ENCODE results near the gene USP34.
"Not testable (repeated sequence)": the region's sequence is repeated elsewhere in the genome, so short reads cannot be mapped to it uniquely, and the experiment has no call there.

USP34 gene

GRCh38 chr2:61233581-61233980 is 237.3 kb downstream of the USP34 start:
- no peak for DNase-seq

DNA sequence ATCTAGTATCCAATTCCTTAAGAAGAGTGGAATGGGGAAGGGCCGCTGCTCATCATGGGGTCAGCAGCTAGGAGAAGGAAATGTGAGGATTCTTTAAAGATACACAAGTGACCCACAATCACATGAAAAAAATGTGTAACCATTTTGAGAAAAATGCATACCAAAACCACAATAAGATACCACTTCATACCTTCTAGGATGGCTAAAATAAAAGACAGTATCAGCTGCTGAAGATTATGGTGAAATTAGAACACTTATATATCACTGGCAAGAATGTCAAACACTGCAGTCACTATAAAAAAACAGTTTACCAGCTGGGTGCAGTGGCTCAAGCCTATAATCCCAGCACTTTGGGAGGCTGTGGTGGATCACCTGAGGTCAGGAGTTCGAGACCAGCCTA is 241.0 kb downstream of the USP34 start:
- DNase-seq: peak; percentile 42

GRCh38 chr2:61222567-61222966 is 248.3 kb downstream of the USP34 start:
- DNase-seq: no peak

GRCh38 chr2:61221819-61222218 is 249.1 kb downstream of the USP34 start:
- DNase-seq: no peak

DNA sequence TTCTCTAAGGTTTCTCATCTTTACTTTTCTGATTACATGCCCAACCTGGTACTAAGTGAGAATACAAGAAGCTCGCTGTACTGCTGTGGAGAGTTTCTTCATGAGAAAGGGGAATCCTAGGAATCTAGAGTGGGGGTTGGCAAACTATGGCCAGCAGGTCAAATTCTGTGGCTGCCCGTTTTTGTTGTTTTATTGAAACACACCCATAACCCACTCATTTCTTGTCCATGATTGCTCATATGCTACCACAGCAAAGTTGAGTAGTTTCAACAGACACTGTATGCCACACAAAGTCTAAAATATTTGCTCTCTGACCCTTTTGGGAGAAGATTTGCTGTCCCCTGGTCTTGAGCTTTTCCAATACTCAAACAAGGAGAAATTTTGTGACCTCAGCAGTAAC is 250.1 kb downstream of the USP34 start:
- DNase-seq: peak; percentile 6

- DNase-seq: no peak
These were observed 252.1 kb downstream of the USP34 start for GRCh38 chr2:61218817-61219170.

GRCh38 chr2:61218076-61218816 is 252.6 kb downstream of the USP34 start:
- no peak for DNase-seq

DNA sequence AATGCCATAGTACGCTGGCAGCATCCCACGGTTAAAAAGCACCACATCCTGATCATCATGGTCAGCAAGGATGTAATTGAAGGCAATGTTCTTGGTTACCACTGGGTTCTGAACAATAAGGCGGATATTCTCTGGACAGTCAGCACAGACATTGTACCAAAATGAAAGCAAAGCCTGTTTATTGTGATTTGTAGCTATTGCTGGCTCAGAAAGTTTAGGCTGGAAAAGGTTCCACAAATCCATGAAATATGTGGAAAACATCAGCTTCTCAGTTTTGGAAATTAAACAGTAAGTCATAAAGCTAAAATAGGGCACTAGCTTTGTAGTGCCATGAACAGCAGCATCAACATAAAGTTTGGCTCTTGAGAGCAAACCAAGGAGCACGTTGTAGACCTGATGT is 256.7 kb downstream of the USP34 start:
- no peak for DNase-seq

DNA sequence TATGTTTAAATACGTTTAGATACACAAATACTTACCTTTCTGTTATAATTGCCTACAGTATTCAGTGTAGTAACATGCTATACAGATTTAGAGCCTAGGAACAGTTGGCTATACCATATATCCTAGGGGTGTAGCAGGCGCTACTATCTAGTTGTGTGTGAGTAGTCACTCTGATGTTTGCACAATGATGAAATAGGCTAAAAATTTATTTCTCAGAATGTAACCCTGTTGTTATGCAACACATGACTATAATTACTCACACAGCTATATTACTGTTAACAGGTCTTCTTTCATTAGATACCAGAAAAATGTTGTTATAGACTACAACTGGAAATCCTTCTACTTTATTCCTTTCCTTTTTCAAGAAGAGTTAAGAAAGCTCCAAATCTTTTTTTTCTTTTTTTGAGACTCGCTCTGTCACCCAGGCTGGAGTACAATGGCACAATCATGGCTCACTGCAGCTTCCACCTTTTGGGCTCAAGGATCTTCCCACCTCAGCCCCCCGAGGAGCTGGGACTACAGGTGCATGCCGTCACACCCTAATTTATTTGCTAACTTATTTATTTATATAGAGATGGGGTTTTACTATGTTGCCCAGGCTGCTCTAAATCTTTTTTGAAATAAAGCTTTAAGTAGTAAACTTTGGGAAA is 260.4 kb downstream of the USP34 start:
- DNase-seq: peak; percentile 73

GRCh38 chr2:61205132-61205531 is 265.8 kb downstream of the USP34 start:
- no peak for DNase-seq

DNA sequence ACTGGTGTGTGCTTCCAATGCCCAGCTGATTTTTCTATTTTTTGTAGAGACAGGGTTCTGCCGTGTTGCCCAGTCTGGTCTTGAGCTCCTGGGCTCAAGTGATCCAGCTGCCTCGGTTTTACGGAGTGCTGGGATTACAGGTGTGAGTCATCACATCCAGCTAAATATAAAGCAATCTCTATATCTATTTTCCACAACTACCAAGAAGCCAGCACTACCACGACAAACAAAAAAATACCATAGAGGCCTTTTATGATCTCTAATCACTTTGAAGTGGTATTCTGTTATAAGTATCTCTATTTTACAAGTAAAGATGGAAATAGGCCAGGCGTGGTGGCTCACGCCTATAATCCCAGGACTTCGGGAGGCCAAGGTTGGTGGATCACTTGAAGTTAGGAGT is 274.2 kb downstream of the USP34 start:
- no peak for DNase-seq

- DNase-seq: not testable (repeated sequence)
These were observed 276.2 kb downstream of the USP34 start for GRCh38 chr2:61194646-61195045.

GRCh38 chr2:61193670-61194561 is 277.0 kb downstream of the USP34 start:
- no peak for DNase-seq

DNA sequence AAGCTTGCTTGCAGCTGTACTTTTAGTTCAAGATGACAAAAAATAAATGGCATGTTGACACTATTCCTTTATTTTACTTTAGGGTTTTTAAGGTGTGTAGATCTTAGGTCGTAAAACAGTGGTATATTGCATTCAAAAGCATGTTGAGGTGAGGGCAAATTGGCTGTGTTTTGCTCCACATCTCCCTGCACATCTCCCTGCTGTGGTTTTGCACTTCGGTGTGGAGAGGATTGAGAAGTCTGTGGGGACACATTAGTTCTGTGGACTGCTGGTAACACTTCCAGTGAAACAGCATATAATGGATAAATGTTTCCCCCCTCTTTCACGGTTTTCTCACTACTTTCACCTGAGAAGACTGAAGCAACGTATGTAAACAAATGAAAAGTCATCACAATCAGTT is 283.8 kb downstream of the USP34 start:
- no peak for DNase-seq

DNA sequence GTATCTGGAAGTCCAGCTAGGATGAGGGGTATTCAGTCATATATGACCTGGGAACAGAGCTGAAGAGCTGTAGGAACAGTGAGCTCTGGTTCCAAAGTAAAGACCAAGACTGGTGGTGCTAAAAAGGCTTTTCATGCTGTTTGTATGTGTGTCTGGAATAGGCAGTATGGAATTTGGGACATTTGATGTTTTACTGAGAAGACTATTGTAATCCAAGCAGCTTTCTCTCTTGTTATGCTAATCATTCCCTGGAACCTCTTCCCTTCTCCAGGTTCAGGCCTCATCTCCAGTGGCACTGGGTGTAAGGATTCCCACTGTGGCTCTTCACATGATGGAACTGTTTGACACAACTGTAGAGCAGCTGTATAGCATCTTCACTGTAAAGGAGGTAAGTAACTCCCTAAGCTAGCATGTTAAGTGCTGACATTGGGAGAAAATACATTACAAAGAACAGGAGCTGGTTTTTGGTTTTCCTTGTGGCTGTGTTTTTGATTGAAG is 285.6 kb downstream of the USP34 start:
- DNase-seq: no peak

DNA sequence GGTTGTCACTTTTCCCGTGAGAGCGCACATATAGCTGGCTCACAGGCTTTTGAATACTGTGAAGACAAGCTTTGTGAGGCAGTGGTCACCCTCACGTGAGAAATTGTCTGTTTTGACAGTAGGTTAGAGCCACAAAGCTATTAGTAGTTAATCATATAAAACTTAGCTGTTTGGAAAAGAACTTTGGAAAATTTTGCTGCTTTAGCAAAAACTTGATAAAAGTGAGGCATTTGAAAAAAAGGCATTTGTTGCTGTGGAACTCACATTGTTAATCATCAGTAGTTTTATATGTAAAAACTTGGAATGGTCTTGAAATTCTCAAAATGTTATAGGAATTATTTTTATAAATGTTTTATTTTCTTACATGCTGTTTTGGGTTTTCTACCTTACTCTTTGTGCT is 286.6 kb downstream of the USP34 start:
- DNase-seq: no peak

DNA sequence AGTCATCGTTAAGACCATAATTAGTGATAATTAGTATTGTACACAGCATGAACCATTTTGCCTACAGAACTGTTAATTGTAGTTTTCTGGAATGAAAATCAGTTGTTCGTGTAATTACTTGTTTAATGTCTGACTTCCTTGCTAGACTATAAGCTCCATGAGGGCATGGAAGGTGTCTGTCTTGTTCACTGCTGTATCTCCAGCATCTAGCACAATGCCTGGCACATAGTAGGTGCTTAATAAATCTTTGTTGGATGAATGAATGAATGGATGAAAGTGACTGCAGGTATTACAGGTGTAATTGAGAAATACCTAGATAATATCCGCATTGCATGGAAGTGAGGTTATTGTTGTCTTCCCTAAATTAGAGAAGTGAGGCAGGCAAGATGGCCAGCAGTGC is 287.1 kb downstream of the USP34 start:
- no peak for DNase-seq

GRCh38 chr2:61182059-61182383 is 288.9 kb downstream of the USP34 start:
- DNase-seq: no peak

- DNase-seq: no peak
These were observed 289.4 kb downstream of the USP34 start for GRCh38 chr2:61181382-61182058.

DNA sequence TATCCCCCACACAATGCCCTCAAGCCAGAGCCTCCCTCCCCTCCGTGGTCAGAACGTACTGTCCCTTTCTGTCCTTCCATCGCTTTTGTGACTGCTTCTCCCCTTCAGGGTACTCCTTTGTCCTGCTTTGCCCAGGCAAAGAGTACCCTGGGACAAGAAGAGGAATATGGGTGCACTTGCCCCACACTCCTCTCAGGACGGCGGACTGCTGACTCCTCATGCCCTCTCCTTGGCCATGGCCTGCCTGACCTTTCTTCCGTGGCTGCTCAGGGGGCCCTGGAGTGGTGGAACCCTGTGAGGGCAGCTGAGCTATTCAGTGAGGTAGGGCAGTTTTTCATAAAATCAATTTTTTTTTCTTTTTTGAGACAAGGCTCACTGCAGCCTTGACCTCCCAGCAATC is 290.2 kb downstream of the USP34 start:
- DNase-seq: no peak

DNA sequence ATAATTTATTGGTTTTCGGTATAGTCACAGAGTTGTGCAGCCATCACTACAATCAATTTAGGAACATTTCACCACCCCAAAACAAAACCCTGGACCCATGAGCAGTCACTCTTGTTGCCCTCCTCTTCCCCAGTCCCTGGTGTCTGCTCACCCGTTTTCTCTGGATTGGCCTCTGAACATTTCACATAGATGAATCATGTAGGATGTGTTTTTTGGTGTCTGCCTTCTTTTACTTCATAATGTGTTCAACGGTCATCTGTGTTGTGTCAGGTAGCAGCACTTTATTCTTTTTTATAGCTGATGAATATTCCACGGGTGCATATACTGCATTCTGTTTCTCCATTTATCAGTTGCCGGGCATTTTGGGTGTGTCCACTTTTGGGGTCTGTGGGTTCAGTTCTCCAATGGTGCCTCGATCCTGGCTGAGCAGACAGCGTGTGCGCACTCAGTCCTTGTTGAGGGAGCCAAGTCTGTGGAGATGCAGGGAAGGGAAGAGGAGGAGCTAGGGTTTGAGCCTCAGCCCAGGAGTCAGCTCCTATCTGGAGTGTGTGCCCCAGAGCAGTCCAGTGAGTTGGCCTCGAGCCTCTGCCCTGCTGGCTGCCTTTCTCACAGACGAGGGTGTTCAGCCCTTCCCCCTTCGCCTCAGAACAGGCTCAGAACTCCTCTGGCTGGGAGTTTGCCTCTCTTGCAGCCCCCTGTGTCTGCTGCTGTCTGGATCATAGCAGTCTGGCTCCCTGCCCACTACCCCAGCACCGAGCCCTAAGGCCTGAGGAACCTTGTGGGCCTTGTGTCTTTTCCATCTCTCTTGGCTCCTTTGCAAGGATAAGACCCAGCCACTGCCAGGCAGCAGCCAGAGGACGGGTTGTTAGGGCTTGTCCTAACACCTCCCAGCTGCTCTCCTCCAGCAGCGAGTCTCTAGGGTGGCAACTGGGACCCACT is 290.9 kb downstream of the USP34 start:
- peak; percentile 69 for DNase-seq
